B cell (primary cell): Measurements from ENCODE around the gene HMGN3. TPM values are rescaled to one million over a fixed set of nuclear protein-coding genes. Genes with fewer than 3 reads are reported as not detected.

Source experiments
- ATAC-seq: fragments of 200-7000 bp; cut with Tn5 transposase; one replicate; pipeline ENCODE4 v1.10.0; 2021; ENCODE audit warnings: low read depth, mild to moderate bottlenecking, moderate number of reproducible peaks, moderate library complexity
- CTCF ChIA-PET: fragments of 350-600 bp; sonication (Branson Sonifier 250); formaldehyde crosslinking; loops from one replicate; lab custom pipeline; 2021; ENCODE audit warnings: antibody characterized with exemption, inconsistent platforms; lab: Charles Lee
- POLR2A ChIA-PET: fragments of 350-600 bp; sonication (Branson Sonifier 250); formaldehyde crosslinking; loops from one replicate; lab custom pipeline; 2021; ENCODE audit warnings: antibody characterized with exemption; lab: Charles Lee
- DNase-seq: peaks from one replicate; pipeline ENCODE4 v3.0.0; 2013
- H2AFZ ChIP-seq: 2 replicates; pipeline ENCODE4 v1.6.1; 2012; ENCODE audit warnings: mild to moderate bottlenecking, low read depth, low read length; ENCODE audit not compliant: insufficient read depth, poor library complexity, severe bottlenecking
- H3K27ac ChIP-seq, 2 donors: 1 replicate in 1 of 2; 2 replicates in 1 of 2; pipeline ENCODE4 v1.5.1; 2012 to 2013; ENCODE audit warnings: low read length in 2 of 2, mild to moderate bottlenecking in 2 of 2, moderate library complexity in 1 of 2
- H3K27me3 ChIP-seq, 4 experiments: fragments of 200-600 bp in 1 of 4; sonication (generic) in 1 of 4; replicated peaks in 1 of 4; 1 replicate in 2 of 4; 2 replicates in 2 of 4; pipeline versions ENCODE4 v1.6.1 to v1.7.0; 2013 to 2016; ENCODE audit warnings: low read length in 3 of 4, mild to moderate bottlenecking in 2 of 4, mixed read lengths in 1 of 4, moderate library complexity in 1 of 4; ENCODE audit not compliant: insufficient read depth in 4 of 4, control insufficient read depth in 3 of 4; ENCODE audit errors: control extremely low read depth in 1 of 4
- H3K36me3 ChIP-seq, 2 experiments: replicated peaks in 1 of 2; 1 replicate in 1 of 2; 2 replicates in 1 of 2; pipeline versions ENCODE4 v1.6.1 to v1.7.1; 2013; ENCODE audit warnings: low read length in 1 of 2; ENCODE audit not compliant: insufficient read depth in 2 of 2, control insufficient read depth in 1 of 2; ENCODE audit errors: control extremely low read depth in 1 of 2, extremely low read depth in 1 of 2
- H3K4me1 ChIP-seq, 2 donors: fragments of 200-600 bp in 1 of 2; sonication (generic) in 1 of 2; 1 replicate in 1 of 2; 2 replicates in 1 of 2; pipeline versions ENCODE4 v1.5.1 to v1.6.1; 2013 to 2017; ENCODE audit warnings: low read length in 2 of 2; ENCODE audit not compliant: control insufficient read depth in 2 of 2, insufficient read depth in 2 of 2
- H3K4me2 ChIP-seq: replicated peaks from 2 replicates; pipeline ENCODE3; 2012; ENCODE audit warnings: mild to moderate bottlenecking, low read depth, low read length; ENCODE audit not compliant: poor library complexity, severe bottlenecking
- H3K4me3 ChIP-seq, 5 experiments: fragments of 200-600 bp in 1 of 5; sonication (generic) in 1 of 5; 1 replicate in 3 of 5; 2 replicates in 2 of 5; pipeline versions ENCODE4 v1.5.1 to v1.7.0; 2011 to 2016; ENCODE audit warnings: low read length in 4 of 5, mild to moderate bottlenecking in 4 of 5, low read depth in 2 of 5, control low read depth in 1 of 5, moderate library complexity in 1 of 5; ENCODE audit not compliant: insufficient read depth in 1 of 5; ENCODE audit errors: control extremely low read depth in 1 of 5, extremely low read depth in 1 of 5
- H3K79me2 ChIP-seq: fragments of 200-600 bp; sonication (generic); one replicate; pipeline ENCODE4 v1.6.0; 2016; ENCODE audit warnings: low read length; ENCODE audit not compliant: control insufficient read depth, insufficient read depth
- H3K9ac ChIP-seq: fragments of 200-600 bp; sonication (generic); 2 replicates; pipeline ENCODE4 v1.6.1; 2017; ENCODE audit warnings: mild to moderate bottlenecking, low read length, moderate library complexity
- H3K9me3 ChIP-seq, 3 donors: one replicate each; pipeline versions ENCODE4 v1.6.1 to v1.7.1; 2013; ENCODE audit warnings: low read length in 2 of 3; ENCODE audit not compliant: control insufficient read depth in 2 of 3, insufficient read depth in 1 of 3; ENCODE audit errors: control extremely low read depth in 1 of 3
- H4K20me1 ChIP-seq: 2 replicates; pipeline ENCODE4 v1.6.0; 2012; ENCODE audit warnings: mild to moderate bottlenecking, low read length; ENCODE audit not compliant: insufficient read depth, control insufficient read depth, poor library complexity, severe bottlenecking
- H3K27ac Mint-ChIP-seq: one replicate; pipeline ENCODE4 v1.8.0; 2021; ENCODE audit warnings: mixed read lengths
- H3K27me3 Mint-ChIP-seq: one replicate; pipeline ENCODE4 v1.8.0; 2021; ENCODE audit warnings: mixed read lengths
- H3K4me1 Mint-ChIP-seq: one replicate; pipeline ENCODE4 v1.8.0; 2021; ENCODE audit warnings: mixed read lengths
- H3K4me3 Mint-ChIP-seq: one replicate; pipeline ENCODE4 v1.8.0; 2021; ENCODE audit warnings: mixed read lengths
- H3K9me3 Mint-ChIP-seq: one replicate; pipeline ENCODE4 v1.8.0; 2022; ENCODE audit warnings: mixed read lengths; ENCODE audit not compliant: insufficient read depth
- CTCF ChIP-seq: fragments of 200-600 bp; IDR thresholded peaks from one replicate; pipeline ENCODE4 v1.8.0; 2022; ENCODE audit warnings: antibody characterized with exemption, mild to moderate bottlenecking
- EZH2 ChIP-seq: IDR thresholded peaks from 2 replicates; pipeline ENCODE4 v1.6.1; 2012; ENCODE audit warnings: borderline replicate concordance, low read depth, mild to moderate bottlenecking, moderate library complexity, low read length; ENCODE audit not compliant: insufficient read depth, poor library complexity, severe bottlenecking
- WGBS: methylation state at CpG from one replicate; pipeline ENCODE4 v1.1.5; 2013; ENCODE audit warnings: missing lambda C conversion rate; ENCODE audit not compliant: insufficient coverage; 5-methylcytosine and 5-hydroxymethylcytosine counted together
- intact Hi-C: fragments of 100-400 bp; cut with micrococcal nuclease; formaldehyde crosslinking; loops from one replicate; pipeline ENCODE4 v1.10.0; 2022
- polyA plus RNA-seq: library from polyadenylated mRNA; depleted of rRNA; stranded (reverse); fragments of >200 nt; gene quantifications from 2 replicates; pipeline ENCODE4 v1.2.3, GENCODE V29; 2012
- total RNA-seq, 2 donors: library from RNA; stranded (reverse); fragments of 120-200 nt in 1 of 2; gene quantifications; 1 replicate in 1 of 2; 2 replicates in 1 of 2; pipeline versions ENCODE4 v1.2.3 to v1.2.4, GENCODE V29; 2013 to 2022

The HMGN3 gene
- total and polyA plus RNA-seq, 2 donors (not counting 1 experiment from before 2014, with no cell fraction given) = 40.1 to 44.3 TPM

- Histone ChIP-seq H3K9ac (no peak overlapping the region), H3K36me3 (no peaks in the 10 kb centered on the region), H3K79me2 (no peaks in the 10 kb centered on the region), H3K4me2 (no peak overlapping the region), H3K27ac (no peak overlapping the region), H3K4me3 (no peak overlapping the region), H3K27me3 (no peaks in the 10 kb centered on the region), H3K4me1 (no peaks in the 10 kb centered on the region), H4K20me1 (no peaks in the 10 kb centered on the region), H3K9me3 (no peaks in the 10 kb centered on the region), H2AFZ (no peak overlapping the region)
- DNase-seq (no peak), ATAC-seq (no peak)
- ChIA-PET CTCF (no interaction called here), POLR2A (no interaction called here)
- intact Hi-C loops = no loop called here
- TF ChIP-seq CTCF (no peak), EZH2 (no peak)
- 73% methylated on average over 2 of the region's 9 CpGs for WGBS
- no peak overlapping the region for H3K27ac Mint-ChIP-seq
- H3K27me3 Mint-ChIP-seq = peaks cover 18% of the 10 kb centered on the region
- no peaks in the 10 kb centered on the region for H3K9me3 Mint-ChIP-seq
- H3K4me1 Mint-ChIP-seq = no peaks in the 10 kb centered on the region
- H3K4me3 Mint-ChIP-seq = no peak overlapping the region
Observed at GRCh38 chr6:79167931-79168694, 66.4 kb downstream of the HMGN3 start.

DNA sequence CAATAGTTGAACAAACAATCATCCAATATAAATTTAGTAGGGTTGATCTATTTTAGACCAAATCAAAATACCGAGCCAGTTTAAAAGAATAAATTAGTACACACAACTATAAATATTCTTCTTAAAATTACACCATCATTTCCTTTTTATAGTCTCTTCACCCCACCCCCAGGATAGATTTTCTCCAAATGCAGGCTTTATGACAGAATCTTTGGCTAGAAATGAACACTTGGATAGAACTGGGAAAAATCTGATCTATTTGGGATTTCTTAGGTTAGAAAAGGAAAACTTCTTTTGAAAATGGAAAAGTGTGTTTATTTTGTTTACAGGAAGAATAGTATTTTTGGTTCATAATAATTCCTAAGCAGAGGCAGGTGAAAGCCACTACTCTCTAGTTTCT is 74.6 kb downstream of the HMGN3 start:
- Mint-ChIP-seq H3K27me3 (peaks cover 14% of the 10 kb centered on the region), H3K27ac (no peak overlapping the region), H3K9me3 (no peaks in the 10 kb centered on the region), H3K4me3 (no peak overlapping the region), H3K4me1 (no peaks in the 10 kb centered on the region)
- no peak for DNase-seq
- H3K27me3 ChIP-seq = no peaks in the 10 kb centered on the region
- H2AFZ ChIP-seq = no peak overlapping the region
- TF ChIP-seq EZH2 (no peak), CTCF (no peak)
- no peak for ATAC-seq
- H3K36me3 ChIP-seq = no peaks in the 10 kb centered on the region
- no peak overlapping the region for H3K27ac ChIP-seq
- no peaks in the 10 kb centered on the region for H3K79me2 ChIP-seq
- H3K4me3 ChIP-seq = no peak overlapping the region
- CTCF ChIA-PET = no interaction called here
- intact Hi-C loops = no loop called here
- POLR2A ChIA-PET = no interaction called here
- no peak overlapping the region for H3K9ac ChIP-seq
- WGBS = no CpG with 5 or more reads among the region's 1 CpG
- H3K4me1 ChIP-seq = no peaks in the 10 kb centered on the region
- H4K20me1 ChIP-seq = no peaks in the 10 kb centered on the region
- H3K9me3 ChIP-seq = peaks cover 0 to 3% (median 0%) of the 10 kb centered on the region in 3 donors
- H3K4me2 ChIP-seq = no peak overlapping the region
